Skin of body (tissue), 2 donors: Measurements from ENCODE around the gene AGAP2. TPM values are rescaled to one million over a fixed set of nuclear protein-coding genes. Genes with fewer than 3 reads are reported as not detected.
A peak's percentile ranks its signal among the peaks of the same experiment; 100 is the strongest.

ENCODE experiments used
- DNase-seq: peaks from one replicate; lab custom pipeline; 2025; lab: John Stamatoyannopoulos, UW
- total RNA-seq: library from RNA; depleted of rRNA; stranded (reverse); fragments of >200 nt; gene quantifications from one replicate; pipeline ENCODE4 v1.2.3, GENCODE V29; 2014

The AGAP2 gene
- total RNA-seq, 1 donor from 2014 or later, result 1.1 TPM

DNA sequence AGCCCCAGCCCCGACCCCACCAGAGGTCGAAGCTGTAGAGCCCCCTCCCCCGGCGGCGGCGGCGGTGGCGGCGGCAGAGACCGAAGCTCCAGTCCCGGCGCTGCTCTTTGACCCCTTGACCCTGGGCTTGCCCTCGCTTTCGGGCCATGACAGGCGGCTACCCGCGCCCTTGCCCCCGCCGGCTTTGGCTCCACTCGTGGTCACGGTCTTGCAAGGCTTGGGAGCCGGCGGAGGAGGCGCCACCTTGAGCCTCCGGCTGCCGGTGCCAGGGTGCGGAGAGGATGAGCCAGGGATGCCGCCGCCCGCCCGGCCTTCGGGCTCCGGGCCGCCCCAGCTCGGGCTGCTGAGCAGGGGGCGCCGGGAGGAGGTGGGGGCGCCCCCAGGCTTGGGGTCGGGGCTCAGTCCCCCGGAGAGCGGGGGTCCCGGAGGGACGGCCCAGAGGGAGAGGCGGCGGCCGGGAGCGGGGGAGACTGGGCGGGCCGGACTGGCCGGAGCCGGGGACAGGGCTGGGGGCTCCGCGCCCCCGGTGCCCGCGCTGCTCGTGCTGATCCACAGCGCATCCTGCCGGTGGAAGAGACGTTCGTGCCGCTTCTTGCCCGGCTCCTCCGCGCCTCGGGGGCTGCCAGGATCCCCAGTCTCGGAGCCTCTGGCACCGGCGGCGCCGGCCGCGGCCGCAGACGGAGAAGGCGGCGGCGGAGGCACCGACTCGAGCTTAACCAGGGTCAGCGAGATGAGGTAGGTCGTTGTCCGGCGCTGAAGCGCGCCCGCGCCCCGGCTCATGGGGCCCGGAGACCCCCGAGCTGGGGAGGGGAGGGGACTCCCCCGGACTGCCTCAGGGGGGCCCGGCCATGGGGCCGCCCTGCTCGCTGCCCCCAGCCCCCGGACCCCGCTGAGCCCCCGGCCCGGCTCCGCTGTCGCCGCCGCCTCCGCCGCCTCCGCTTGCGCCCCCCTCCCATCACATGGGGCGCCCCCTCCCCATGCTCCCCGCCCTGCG lies 778 bp downstream of the AGAP2 start:
- DNase-seq, result no peak

DNA sequence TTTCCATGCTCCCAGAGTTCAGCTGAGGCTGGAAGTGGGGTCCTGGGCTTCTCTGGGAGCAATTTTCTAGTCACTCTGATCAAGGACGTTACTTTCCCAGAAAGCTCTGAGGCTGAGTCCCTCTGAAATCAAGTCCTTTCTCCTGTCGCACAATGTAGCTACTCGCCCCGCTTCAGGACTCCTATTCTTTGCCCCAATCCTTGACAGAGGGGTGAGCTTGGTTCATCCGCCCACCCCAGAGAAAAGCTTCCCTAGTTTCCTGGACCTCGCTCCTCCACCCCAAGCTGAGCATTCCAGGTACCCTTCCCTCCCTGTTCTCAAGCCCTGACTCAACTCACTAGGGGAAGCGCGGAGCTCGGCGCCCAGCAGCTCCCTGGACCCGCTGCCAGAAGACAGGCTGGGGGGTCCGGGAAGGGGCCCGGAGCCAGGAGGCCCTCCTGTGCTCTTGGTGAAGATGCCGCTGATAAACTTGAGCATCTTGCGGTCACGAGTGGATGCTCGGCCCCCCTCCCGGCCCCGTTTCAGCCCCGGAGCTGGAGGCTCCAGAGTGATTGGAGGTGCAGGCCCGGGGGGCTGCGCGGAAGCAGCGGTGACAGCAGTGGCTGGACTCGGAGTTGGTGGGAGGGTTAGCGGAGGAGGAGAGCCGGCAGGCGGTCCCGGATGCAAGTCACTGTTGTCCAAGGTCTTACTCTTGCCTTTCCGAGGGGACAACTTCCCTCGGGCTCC lies 1.6 kb downstream of the AGAP2 start:
- no peak for DNase-seq

DNA sequence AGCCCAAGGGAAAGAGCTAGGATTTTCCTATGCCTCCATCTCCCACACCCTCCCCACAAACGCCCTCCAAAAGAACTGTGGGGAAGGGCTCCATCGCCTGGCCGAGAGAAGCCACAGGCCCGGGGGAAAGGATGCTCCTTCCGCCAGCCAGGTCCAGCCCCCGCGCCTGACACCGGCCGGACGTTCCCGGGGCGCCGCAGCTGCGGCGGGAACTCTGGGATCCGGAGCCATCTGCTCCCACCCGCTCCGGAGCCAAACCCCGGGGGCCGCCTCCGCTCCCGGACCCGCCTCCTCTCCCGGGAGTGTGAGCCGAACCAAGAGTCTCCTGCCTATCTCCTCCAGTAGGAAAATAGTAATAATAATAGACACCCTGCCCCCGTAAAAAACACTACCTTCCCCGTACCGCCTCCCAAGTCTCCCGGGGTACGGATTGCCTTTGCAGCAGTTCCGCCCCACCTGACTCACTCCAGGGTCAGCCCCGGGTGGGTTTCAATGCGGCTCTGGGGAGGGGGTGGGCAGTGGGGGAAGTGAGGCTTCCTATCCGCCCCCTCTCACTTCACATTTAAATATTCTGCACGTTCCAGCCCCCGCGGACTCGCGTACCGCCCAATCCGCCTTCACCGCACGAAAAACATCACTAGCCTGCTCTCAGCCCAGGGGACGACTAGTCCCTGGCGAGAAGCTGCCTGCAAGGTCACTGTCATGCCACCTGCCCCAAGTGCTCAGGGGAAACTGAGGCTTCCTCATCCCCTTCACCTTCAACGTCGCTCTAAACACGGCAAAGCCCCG lies 2.4 kb downstream of the AGAP2 start:
- no peak for DNase-seq

DNA sequence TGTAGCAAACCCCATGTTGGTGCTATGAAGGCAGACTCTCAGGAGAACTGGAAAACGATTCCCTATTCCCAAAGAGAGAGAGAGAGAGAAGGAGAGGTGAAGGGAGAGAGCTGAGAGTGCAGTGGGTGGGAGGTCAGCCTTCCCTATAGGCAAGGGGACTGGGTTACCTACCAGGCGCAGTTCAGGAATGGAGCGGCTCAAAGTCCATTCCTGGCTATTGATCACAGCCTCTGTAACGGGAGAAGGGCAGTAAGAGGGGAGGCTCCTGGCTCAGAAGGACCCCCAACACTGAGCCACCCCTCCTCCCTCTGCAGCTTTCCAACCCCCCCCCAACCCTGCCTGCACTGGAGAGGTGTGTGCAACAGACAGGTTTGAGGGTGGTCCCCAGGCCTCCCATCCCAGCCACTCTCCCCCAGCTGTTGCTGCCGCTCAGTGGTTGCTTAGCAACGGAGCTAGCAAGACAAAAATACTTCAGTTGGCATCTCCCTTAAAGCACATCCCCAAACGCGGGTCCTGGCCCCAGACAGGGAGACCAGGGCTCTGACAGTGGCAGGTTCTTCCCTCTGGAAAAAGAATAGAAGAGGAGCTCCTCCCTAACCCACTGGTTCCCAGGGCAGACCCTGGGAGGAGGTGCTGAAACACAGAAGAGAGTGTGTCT lies 3.2 kb downstream of the AGAP2 start:
- DNase-seq, result peak; percentile 37

DNA sequence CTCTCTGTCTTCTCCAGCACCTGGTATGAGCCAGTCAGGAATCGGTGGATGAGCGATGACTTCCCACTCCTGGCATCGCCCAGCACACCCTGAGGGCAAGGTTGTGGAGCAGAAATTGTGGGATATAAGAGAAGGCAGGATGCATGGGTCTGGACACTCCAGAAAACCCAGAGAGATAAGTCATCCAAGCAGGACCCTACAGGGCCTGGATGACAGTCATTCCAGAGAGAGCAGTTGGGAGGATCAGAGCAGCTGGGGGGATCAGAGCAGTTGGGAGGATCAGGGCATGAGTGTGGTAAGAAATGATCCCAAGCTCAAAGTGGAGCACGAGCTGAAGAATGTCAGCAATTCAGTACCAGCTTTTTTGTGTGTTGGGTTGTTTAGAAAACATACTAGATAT lies 4.0 kb downstream of the AGAP2 start:
- DNase-seq, result no peak

DNA sequence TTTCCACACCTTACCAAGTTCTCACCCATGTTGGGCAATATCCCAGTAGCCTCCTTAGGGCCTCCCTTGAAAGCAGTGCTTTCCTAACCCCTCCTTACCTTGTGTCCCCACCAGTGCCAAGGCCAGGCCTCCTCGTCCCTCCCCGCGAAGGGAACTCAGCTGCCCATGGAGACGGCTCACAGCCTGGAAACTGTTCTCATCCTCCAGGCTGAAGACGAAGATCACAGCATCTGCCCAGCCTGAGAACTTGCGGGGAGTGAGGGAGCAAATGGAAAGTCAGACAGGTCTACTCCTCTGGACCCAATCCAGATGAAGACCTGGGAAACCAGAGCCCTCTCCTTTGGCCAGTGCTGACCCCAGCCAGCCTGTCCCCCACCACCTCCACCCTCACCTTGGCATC lies 4.6 kb downstream of the AGAP2 start:
- DNase-seq, result no peak

DNA sequence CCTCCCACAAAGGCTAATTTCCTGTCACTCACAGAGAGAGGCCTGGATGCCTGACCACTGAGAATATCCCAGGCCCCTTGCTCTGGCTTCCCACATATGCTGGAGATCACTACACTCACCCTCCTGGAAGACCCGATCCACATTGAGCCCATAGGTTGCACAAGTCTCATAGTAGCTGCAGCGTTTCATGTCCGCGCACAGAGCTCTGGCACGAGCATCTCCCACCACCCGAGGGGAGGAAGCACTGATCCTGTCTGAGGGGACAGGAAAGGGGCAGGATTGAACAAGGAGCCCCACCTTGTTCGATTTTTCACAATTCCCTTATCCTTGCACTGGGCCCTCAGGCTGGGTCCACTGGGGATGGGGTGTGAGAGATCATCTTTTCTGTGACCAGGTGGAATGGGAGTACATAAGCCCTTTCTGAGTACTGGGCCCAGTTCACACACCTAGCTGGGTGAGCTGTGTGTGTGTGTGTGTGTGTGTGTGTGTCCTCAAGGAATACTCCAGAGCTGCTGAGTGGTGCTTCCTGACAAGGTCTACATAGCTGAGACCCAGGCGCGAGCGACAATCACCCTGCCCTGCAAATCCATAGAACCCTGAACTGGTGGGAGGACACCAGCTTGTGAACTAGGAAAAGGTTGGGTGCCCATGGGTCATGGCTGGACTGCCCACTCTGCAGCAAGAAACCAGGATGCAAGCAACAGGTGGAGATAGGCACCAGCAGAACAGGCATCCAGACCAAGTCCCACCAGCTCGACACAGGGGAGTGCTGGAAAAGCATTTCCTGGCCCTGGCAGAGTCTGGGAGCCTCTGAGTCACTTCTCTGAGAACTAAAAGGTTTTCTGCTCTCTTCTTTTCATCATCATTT lies 5.6 kb downstream of the AGAP2 start:
- DNase-seq, result no peak

DNA sequence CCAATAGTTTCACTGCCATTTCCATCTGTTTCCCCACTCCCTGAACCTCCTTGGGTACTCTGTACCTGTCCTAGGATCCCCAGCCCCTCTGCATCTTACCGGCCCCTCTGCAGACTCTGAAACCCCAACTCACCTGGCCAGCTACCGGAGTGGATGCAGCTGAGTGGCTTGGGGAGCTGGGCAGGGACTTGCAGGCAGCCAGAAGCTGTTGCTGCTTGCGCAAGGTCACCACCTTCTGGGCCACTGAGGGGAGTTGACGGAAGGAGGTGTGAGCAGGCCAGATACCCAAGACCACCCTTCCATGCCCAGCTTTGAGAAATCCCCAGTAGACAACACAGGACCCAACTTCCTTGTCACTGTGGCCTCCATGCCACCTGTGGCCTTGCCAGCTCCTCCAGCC lies 6.3 kb downstream of the AGAP2 start:
- no peak for DNase-seq

DNA sequence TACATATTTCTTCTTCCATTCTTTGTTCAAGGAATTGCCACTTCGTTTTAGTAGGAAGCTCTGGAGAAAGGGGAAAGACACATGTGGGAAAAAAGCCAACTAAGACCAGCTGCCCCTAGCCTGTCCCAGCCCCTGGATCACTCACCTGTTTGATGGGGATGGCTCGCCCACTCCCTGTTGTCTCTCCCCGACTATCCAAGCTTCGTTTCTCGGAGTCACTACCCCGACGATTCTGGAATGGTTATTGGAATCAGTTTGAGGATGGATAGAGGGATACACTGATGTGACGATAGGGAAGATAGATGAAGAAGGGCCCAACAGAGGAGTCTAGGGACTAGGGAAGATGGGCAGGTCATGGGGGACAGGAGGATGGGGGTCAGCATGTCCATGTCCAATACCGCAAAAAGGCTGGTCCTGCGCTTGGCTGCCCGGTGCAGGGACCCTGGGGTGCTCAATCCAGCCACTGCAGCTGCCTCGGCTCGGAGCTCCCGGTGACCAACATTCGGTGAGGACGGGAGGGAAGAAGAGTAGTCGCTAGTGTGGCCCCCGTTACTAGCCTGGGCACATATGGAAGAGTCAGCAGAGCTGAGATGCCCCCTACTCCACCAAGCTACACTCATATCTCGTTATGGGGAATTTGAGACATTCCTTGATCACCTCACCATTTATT lies 7.0 kb downstream of the AGAP2 start:
- no peak for DNase-seq

DNA sequence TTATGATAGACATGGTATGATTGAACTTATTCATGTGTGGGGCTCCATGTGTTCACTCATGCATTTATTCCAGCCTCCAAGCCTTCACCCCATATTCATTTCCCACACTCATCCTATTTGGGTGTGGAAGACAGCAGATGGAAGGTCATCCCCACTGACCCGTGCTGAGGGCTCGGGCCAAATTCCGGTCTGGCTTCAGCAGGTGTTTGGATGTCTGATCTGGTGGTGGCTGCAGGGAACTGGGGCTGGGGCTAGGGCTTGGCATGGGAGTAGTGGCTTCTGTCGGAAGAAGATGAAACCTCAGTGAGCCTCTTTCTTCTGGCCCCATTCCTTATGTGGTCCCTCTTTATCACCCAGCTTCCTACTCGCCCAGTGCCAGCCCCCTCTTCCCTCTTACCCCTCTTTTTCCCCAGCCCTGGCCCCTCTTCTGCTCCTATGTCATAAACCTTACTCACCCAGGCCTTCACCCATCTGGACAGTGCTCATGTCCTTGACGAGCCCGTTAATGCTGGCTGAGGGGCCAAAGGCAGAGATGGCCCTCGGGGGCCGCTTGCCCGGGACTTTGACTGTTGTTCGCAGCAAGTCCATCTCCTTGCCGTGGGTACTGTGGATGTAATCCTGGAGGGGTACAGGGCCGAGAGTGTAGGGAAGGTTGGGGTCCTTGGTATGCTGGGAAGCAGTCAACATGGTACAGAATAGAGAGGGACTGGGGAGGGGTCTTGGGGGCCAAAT lies 8.0 kb downstream of the AGAP2 start:
- DNase-seq, result no peak

DNA sequence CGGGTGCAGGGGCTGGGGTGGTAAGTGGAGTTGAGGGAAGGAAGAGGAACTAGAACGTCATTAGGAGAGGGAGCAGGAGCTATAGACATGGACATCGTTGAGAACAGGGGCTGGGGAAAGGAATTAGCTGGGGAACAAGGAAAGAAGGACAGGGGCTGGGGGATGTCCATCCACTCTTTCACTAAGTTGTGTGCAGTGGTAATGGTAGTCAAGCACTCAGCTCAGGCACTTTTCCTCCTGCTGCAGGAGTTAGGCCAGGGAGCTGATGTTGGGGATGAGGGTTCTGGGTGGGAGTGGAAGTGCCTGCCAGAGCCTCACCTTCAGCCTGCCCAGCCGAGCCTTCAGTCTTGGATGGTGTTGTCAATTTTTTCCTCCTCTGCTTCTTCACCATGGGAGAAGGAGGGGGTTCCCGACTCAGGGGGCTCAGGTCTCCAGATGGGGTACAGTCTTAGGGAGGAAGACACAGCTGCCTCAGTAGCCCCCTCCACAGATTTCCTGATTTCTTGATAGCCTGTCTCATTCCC lies 9.2 kb downstream of the AGAP2 start:
- DNase-seq, result no peak

DNA sequence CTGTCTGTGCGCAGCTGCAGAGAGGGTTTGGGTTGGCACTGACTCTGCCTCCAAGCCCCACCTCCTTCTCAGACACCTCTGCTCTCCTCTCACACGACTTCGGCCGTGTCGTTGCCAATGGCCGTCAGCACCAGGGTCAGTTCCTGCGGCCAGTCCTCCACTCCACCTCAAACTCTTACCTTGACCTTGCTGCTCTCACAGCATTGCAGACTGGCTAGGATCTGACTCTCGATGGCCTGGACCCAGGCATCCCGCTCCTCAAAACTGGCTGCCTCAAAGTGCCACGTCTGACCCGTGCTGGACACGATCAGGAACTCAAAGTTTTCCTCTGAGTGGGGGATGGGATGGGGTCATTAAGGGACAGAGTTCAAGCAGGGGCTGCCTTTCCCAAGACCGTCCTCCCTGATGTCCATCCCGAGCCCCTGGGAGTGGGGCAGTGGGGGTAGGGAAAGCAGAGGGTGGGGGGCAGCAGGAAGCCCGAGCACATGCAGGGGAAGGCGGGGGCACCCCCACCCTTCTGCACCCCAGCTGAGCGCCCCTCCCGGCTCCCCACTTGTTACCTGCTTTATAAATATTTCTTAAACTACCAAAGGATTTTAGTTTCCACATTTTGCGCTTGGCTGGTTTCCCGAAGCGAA lies 10.7 kb downstream of the AGAP2 start:
- DNase-seq, result no peak

DNA sequence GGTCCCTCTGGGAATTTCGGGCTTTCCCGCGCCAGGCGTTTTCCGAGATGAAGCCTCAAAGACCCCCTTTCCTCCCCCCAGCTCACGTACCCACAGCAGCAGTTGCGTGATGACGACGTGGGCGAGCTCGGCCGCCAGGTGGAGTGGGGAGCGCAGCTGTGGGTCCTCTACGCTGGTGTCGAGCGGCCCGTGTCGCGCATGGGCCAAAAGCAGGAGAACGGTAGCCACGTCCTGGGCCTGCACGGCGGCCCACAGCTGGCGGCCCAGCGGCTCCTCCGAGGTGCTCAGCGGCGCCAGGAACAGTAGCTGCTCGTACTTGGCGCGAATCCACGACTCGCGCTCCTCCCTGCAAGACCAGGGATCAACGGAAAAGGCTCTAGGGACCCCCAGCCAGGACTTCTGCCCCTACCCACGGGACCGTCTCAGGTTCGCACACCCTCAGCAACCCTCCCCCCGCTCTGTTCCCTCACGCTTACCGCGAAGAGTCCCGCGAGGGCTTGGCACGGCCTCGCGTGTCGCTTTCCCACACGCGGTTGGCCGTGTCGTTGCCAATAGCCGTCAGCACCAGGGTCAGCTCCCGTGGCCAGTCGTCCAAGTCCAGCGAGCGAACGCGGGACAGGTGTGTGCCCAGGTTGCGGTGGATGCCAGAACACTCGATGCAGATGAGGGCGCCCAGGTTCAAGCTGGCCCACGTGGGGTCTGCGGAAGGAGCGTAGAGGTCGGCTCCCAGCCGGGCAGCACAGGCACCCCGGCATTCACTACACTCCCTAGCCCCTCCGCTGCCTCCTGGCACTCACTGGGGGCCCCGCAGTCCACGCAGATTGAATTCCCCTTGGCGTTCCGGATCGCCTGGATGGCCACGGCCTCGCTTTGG lies 11.4 kb downstream of the AGAP2 start:
- peak; percentile 52 for DNase-seq

DNA sequence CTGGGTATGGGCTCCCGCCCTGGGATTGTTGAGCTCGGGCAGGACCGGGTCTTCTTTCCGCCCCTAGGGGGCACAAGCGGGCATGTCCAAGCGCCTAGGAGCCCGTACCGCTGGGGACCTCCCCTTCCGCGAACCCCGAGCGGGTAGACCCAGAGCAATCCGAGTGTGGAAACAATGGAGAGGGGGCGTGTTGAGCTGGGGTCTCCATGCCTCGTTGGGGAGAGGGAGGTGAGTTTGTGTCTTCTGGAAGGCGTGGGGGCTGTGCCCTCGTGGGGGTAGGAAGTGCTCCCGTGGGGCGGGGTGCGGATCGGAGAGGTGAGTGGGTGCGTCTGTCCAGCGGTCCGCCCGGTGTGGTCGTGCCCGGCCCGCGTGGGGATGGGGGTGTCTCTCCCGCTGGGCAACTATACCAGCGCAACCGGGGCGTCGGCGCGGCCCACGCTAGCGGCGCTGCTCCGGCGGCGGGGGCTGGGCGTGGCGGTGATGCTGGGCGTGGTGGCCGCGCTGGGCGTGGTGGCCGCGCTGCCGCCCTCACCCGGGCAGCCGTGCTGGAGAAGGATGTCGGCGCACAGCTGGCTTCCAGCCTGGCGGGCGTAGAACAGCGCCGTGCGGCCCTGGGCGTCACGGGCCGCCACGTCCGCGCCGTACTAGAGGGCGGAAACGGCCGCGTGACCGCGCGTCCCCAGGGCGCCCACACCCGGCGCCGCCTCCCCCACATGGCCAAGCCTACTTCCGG lies 12.2 kb downstream of the AGAP2 start:
- DNase-seq, result peak; percentile 57

DNA sequence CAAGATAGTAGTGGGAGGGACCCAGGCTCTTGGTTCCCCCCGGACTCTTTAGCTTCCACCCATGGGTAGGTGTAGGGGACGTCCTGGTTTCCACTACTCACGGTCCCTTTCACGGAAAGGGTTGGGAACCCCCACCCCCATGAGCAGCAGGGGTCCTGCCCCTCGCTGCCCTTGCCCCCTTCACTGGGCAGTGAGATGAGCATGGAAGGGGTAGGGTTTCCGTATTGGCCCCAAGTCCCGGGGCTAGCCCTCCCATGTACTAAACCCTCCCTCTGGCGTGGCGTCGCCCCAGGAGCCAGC lies 12.7 kb downstream of the AGAP2 start:
- no peak for DNase-seq

DNA sequence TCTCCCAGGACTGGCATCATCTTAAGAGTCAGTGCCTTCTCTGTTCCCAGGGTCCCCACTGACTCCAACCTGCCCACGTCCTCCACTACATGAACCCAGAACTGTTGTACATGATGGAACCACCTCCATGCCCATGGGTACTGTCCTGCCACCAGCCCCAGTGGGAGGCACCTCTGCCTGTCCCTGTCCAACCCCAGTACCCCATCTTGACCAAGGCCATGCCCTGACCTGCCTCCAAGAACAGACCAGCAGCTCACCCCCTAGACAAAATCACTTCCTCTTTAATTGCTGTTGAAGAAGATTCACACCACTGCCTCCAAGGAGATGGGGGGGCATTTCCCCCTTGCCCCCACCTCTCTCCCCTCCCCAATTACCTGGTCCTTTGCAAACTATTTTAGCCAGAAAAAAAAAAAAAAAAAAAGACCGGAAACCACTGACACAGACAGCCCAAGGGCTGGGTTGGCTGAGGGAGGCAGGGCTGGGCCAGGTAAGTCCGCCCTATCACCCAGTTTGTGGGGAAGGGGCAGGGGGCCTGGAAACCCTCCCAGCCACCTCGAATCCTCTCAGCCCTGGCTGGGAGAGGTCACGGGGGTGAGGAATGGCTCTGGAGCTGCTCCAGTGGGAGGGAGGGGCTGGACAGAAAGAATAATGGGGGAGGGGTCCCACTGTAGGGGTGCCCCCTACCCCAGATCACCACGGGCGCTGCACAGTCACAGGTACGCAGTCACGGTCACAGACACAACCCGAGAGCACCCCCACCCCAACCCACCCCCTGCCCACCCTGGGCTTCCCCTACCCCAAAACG lies 13.4 kb downstream of the AGAP2 start:
- DNase-seq, result no peak
